ENCODE data around the gene EMP1.

The EMP1 gene

DNA sequence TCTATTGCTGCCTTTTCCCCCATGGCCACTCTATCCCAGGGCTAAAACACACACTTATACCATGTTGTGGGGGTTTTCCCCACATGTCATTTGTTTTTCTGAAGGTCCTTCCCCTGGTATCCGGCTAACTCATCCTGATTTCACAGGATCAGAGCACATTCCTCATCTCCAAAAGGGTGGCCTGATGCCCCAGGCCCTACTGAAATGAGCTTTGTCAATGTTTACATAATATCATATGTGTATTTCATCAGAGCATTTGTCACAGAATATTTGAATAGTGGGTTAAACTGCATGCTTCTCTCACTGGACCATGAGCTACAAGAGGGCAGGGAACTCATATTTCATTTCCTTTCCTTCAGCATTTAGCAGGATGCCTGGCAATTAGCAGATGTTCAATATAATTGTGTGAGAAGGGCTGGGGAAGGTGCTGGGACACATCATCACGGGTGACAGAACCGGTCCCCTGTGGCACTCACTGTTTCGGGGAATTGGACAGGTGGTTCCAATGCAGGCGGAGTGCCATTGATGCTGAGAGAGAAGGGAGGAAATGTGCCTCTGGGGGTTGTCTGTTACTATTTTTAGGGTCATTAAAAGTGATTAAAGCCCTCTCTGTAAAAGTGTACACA, 26.8 kb downstream of the EMP1 start:
- DNase-seq (ENCODE audit: low read depth), result no peak

DNA sequence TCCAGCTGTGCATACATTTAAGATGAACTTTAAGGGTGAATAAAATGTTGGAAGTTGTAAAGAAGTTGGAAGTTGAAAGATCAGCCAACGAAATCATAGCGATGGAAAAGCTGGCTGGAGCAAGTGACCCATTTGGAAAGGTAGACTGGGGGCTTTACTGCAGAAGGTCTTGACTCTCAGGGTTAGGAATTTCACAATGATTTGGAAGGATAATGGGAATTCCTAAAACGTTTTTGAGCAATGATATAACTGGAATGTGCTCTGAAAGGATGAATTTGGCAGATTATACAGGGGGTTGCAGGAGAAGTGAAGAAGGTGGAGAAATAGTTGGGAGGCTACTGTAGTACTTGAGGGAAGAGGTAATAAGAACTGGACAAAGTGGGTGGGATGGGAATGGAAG, 27.4 kb downstream of the EMP1 start:
- no peak for DNase-seq (ENCODE audit: low read depth)

DNA sequence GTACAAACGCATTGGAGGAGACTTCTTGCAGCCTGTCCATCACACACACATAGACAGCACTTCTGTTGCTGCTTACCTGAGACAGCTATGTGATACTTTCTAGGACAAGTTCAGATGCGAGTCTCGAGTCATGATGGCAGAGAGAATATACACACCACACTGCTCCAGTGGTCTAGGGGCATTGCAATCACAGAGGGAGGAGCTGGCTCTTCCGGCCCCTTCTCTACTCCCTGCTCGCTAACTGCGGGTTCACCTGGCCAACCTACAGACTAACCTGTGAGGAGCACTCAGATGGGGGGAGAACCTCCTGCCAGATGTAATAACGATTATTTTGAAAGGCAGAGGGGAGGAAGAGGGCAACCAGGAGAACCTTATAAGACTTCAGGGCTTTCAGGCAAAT, 30.7 kb downstream of the EMP1 start:
- no peak for DNase-seq (ENCODE audit: low read depth)

DNA sequence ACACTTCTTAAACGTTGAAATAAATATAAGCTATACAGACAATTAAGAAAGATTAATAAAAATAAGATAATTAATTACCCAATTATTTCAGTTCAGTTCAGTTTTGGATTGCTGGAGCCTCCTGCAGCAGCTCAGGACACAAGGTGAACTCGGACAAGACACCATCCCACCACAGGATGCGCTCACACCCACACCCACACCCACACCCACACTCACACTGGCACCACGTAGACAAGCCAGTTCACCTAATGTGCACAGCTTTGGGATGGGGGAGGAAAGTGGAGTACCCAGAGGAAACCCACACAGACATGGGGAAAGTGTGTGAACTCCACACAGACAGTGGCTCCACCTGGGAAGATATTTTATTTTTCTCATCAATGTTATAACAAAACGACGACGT, 32.1 kb downstream of the EMP1 start:
- DNase-seq (ENCODE audit: low read depth), result no peak

DNA sequence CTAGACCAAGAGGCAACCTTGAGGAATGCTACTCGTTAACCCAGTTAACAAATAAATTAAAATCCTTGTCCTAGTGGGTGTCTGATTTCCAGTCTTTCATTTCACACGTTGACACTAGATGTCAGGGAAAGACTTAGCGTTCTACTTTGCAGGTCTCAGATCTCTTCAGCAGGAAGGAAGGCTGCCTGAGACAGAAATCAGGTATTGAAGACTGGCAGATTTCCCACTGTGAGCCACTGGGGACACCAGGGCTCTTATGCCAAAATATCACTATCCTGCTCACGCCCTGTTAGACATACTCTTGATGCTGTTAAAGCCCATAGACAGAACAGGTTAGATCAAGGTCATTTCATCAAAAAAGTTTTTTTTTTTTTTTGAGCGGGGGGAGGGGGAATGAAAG, 33.0 kb downstream of the EMP1 start:
- DNase-seq (ENCODE audit: low read depth), result no peak

DNA sequence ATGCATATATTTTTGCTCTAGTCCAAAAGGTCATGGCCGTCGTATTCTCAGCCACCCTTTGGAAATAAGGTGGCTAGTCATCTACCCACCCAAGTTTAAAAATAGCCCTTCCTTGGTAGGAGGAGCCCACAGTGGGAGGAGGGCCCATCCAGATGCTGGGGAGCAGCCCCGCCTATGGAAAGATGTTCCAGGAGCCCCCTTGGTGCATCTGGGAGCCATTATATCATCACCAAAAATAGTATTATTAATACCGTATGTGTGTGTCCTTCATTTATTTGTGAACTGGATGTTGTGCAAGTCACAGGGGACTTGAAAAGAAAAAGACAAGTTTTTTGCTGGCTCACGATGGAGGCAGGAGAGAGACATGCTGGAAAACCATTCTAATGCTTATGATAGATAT, 34.0 kb downstream of the EMP1 start:
- no peak for DNase-seq (ENCODE audit: low read depth)

DNA sequence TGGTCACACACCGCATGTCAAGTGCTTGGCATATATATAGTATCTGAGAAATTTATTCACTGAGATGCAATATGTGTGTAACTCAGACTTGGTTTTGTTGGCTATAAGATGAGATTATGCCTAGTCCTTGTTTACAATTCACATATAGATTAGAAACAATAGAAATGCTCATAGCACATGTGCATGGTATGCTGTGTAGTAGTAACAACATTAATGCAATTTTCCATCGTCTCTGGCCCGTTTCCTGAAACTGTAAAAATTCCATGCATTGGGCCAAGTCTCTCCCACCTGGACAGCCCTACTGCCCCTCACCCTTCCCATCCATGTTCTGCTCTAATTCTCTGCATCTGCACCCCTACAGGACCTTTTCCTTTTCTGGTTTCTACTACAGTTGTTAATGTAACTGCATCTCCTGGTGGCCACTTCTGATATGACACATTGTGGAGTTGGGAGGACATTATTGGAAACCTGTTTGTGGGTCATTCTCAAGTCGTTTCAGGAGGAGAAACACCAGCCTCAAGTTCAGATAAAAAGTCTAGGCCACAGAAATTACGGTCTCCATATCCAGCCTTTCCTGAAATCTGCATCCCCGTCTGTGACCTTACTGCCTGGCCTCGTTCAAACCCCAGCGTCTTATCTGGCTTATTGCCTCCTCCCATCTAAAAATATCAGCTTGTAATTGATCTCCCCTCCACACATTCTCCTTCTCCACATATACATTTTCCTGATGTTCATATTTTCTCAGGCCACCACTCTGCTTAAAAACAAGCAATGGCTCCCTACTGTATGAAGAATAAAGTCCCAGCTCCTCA, 37.5 kb downstream of the EMP1 start:
- no peak for DNase-seq (ENCODE audit: low read depth)

DNA sequence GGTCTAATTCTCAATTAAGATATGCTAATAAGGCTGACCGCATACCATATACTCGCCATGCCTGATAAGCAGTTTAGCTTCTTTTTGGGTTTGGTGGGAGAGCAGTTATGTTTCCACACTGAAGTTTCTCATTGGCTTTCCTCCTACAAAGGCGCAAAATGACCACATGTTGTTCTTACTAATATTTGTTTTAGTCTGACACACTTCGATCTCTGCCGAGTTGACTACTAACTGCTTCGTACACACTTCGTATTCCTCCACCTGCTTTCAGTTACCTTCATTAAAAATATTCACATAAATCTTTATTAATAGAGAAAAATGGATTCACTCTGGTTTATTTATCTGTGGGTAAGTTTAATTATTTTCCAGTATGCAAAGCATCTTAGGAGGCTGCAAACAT, 41.7 kb downstream of the EMP1 start:
- DNase-seq (ENCODE audit: low read depth), result no peak

DNA sequence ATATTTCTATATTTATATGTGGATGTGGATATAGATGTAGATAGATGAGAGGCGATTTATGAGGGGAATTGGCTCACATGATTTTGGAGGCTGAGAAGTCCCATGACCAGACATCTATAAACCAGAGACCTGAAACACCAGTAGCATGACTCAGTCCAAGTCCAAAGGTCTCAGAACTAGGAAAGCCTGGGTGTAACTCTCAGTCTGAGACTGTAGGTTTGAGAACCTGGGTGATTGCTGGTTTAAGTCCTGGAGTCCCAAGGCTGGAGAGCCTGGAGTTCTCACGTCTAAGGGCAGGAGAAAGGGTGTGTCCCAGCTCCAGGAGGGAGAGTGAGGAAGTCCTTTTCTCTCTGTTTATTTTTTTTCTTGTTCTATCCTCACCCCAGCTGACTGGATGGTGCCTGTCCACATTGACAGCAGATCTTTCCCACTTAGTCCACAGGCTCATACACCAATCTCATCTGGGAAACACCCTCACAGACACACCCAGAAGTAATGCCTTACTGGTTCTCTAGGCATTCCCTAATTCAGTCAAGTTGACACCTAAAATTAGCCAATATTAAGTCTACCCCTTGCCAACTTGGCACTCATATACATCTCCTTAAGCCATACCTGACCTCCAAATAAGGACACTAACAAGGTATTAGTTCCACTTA, 45.4 kb downstream of the EMP1 start:
- DNase-seq (ENCODE audit: low read depth), result no peak

DNA sequence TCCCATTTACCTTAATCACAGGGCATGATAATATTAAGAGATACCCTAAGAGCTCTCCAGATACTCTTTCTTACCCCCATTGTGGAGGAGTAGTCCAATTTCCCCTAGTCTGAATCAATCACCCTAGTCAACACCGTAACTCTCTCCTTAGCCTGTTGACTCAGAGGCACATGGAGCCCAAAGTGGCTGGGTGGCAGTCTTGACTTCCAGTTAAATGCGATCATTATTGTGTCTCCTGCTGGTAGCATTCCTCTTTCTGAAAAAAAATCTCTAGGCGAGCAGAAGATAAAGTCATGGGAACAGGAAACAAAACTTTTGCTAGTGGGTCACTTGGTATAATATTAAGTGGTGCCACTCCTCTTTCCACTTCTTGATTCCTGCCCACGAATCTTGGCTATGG, 46.4 kb downstream of the EMP1 start:
- no peak for DNase-seq (ENCODE audit: low read depth)

DNA sequence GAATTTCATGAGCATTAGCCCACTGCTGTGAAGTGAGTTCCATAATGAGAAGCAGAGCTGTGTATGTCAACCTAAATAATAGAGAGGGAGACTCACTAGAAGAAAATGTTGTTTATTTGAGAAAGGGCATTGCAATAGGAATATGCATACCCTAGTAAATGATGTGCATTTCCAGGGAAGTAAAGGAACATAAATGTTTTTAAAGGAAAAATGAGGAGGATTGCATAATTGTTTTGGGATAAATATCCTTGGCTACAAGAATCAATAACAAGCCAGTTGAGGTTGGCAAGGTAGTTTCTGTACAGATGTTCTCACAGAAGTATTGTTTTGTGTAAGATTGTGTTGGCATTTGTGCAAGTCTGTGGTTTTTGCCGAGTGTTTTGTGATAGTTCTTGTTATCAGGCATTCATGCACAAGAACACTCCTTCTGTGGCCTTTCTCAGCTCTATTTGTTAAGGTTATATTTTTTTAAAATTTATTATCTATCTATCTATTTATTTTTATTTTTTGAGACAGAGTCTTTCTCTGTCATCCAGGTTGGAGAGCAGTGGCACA, 47.1 kb downstream of the EMP1 start:
- no peak for DNase-seq (ENCODE audit: low read depth)

DNA sequence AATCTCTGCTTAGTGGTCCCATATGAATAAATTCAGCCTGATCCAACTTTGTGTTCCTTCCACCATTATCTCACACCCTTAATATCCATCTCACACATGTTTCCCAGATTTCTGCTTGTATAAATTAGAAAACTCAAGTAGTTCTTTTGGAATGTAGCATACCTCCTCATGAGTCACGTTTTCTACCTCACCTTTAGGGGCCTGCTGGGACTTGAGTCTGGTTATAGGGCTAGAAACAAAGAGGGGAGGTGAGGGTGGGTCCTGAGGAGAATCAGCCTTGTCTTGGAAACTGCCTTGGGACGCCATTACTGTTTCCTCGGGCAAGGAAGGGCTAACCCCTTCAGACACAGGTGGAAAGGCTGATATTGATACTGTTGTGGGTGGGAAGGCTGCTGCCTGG, 51.1 kb downstream of the EMP1 start:
- no peak for DNase-seq (ENCODE audit: low read depth)

DNA sequence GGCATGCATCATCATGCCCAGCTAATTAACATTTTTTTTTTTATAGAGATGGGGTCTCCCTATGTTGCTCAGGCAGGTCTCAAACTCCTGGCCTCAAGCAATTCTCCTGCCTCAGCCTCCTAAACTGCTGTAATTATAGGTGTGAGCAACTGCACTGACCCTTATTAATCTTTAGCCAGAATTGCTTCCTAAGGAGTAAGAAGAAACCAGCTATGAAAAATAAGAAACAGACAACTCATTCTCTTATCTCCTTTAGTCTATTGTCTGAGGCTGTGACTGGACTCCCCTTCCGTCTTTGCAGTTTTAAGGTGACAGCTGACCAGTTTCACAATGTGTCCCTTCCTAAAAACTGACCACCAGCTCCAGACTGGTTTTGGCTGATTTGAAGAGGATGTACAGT, 52.4 kb downstream of the EMP1 start:
- no peak for DNase-seq (ENCODE audit: low read depth)

DNA sequence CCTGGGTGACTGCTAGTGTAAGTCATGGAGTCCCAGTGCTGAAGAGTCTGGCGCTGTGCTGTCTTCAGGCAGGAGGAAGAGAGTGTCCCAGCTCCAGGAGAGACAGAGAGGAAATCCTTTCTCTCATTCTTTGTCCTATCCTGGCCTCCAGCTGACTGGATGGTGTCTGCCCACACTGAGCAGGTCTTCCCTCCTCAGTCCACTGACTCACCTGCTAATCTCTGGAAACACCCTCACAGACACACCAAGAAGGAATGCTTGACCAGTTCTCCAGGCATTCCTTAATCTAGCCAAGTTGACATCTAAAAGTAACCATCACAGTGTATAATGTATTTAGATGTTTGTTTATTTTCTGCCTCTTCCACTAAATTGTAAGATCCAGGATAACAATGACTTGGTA, 53.9 kb downstream of the EMP1 start:
- DNase-seq (ENCODE audit: low read depth), result no peak

DNA sequence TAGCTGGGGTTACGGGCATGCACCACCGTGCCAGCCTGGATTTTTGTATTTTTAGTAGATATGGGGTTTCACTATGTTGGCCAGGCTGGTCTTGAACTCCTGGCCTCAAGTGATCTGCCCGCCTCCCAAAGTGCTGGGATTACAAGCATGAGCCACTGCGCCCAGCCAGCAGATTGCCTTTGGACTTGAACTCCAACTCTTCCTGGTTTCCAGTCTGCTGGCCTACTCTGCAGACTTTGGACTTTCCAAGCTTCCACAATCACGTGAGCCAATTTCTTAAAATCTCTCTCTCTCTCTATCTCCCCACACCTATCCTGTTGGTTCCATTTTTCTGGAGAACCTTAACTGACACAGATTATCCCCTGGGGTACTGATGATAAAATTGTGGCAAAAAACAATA, 55.0 kb downstream of the EMP1 start:
- DNase-seq (ENCODE audit: low read depth), result no peak

DNA sequence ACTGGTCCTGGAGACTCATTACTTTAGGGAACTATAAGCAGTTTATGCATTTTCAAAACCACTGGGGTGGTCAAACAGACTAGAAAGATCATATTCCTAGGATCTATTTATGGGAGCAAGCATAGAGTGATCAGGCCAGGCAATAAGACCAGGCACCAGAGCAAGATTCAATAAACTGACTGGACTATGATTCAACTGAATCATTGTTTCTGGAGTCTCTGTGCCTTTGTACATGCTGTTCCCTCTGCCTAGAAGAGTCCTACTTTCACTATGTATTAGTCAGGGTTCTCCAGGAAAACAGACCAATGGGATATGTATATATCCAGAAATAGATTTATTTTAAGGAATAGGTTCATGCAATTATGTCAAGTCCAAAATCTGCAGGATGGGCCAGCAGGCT, 55.5 kb downstream of the EMP1 start:
- DNase-seq (ENCODE audit: low read depth), result no peak

DNA sequence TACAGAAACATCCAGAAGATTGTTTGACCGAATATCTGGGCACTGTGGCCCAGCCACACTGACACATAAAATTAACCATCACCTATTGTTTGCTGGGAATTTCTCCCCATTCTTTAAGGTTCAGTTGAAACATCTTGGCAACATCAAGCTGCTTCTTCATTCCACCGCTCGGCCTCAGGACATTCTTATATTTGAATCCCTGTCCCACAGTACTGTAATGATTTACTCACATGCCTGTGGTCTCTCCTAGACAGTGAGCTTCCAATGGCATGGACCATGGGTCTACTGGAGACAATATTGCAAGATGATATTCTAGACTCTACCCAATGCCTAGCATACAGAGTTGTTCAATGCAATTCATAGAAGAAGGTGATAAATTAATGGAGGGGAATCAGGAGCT, 56.1 kb downstream of the EMP1 start:
- no peak for DNase-seq (ENCODE audit: low read depth)

DNA sequence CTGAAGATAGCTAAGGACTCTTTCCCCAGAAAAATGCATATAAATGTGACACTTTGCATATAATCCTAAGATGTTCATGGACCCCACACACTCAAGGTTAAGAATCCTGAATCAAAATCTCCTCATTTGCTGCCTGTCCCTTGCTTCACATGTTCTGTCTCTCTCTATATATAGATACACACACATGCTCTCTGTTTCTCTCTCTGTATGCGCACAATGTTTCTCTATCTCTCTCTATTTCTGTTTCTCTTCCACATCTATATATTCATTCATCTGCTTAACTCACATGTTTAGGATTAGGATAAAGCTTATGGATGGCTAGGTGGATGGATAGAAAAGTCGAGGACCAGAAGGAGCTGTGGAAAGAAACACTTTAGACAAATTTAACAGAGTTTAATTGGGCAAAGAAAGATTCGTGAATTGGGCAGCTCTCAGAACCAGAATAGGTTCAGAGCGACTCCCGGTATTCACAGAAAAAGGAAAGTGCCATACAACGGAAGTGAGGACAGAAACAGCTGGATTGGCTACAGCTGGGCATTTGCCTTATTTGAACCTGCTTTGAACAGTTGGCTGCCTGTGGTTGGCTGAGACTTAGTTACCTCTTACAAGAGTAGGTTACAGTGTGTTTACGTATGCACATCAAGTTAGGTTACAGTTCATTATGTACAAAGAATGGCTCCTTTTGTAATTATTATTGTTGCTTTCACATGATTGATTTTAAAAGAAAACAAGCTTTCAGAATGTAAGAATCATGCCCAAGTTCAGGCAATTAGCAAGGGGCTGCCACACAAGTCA, 57.6 kb downstream of the EMP1 start:
- DNase-seq (ENCODE audit: low read depth), result no peak

DNA sequence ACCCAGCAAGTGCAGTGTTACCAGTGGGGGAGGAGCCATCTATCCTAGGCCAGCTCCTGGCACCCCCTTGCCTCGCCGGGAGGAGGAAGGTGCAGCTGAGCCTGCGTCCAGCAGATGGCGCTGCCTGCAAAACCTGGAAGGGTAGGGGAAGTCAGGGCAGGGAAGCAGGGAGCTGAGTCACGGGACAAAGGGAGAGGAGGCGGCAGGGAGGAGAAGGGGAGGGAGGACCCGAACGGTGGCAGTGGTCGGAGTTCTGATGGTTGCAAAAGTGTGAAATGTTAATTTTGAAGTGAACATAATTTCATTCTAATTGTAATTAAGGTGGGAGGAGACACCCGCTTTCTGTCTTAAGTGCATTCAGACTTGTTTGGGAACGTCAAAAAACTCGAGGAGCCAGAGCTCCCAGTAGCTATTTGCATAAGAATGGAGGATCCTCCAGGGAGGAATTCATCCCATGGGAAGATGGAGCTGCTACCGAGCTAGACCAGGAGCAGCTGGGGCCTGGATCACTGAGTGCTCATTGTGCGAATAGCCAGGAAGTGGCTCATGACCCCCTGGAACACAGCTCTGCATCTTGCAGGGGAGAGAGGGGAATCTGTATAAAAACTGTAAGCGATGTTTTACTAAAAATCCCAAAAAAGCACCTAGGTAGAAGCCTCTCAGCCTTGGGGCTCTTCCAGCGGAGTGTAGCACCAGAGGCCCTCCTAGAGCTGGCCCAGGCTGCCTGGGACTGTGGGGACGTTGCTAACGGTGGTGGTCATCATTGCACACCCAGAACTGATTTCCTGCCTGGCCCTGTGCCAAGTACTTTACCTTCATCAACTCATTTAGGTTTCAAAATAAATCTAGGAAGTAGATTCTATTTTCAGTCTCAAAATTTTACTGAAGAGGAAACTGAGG, 59.5 kb downstream of the EMP1 start:
- DNase-seq (ENCODE audit: low read depth), result peak; percentile 53

DNA sequence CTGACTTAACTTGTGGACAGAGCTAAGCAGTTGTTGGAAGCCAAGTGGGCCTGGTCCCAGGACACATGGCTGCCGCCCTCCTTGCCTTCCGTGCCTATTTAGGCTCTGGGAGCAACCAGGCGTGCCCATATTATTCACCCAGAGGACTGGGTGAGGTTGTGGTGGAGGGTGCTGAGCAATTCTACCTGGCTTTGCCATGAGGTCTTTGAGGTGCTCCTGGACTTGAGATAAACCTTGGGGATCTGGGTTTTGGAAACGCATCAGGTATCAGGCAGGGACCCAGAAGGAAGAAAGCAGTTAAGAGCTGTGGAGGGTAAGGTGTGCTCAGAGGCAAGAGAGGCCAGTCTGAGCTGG, 60.1 kb downstream of the EMP1 start:
- no peak for DNase-seq (ENCODE audit: low read depth)

DNA sequence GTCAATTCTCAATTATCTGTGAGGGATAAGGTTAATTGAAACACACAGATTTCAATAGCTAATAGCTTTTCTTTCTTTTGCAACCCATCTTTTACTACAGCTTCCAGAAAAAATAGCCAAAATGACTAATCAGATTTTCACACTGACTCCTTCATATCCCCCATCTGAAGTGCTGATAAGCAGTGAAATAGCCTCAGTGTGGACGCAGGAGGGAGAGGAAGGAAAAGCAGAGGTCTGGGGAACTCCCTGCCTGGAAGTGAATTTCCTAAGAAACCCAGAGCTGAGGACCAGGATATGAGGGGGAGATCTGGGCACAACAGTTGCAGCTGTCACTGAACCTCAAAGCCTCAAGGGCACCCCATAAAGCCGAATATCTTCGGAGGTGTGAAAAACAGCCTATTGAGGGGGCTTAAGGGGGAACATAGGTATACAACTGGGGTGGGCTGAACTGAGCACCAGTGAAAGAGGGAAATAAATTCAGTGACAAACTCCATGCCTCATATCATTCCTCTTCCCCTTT, 60.9 kb downstream of the EMP1 start:
- no peak for DNase-seq (ENCODE audit: low read depth)

Data from activated T-helper 1 cell treated with Interleukin-2 at 50 U/mL for 16 hours (primary cell).